Naive thymus-derived CD4-positive, alpha-beta T cell (primary cell): ENCODE results near the gene LIF. TPM values are rescaled to one million over a fixed set of nuclear protein-coding genes. Genes with fewer than 3 reads are reported as not detected.
"Not testable (repeated sequence)": the region's sequence is repeated elsewhere in the genome, so short reads cannot be mapped to it uniquely, and the experiment has no call there.

ENCODE experiments used
- ATAC-seq: fragments of 150-1000 bp; cut with Tn5 transposase; 2 replicates; pipeline ENCODE4 v1.10.0; 2021; ENCODE audit warnings: mild to moderate bottlenecking, moderate library complexity
- CTCF ChIA-PET: fragments of 350-600 bp; sonication (Branson Sonifier 250); formaldehyde crosslinking; loops from one replicate; lab custom pipeline; 2021; ENCODE audit warnings: antibody characterized with exemption; lab: Charles Lee
- POLR2A ChIA-PET: fragments of 350-600 bp; sonication (Branson Sonifier 250); formaldehyde crosslinking; loops from one replicate; lab custom pipeline; 2021; ENCODE audit warnings: antibody characterized with exemption, inconsistent platforms; lab: Charles Lee
- DNase-seq, 9 donors: peaks; one replicate each; pipeline versions ENCODE4 v3.0.0 to v3.0.0-alpha.2; 2020 to 2022; ENCODE audit warnings: mixed read lengths in 1 of 9
- H3K27ac ChIP-seq: one replicate; pipeline ENCODE4 v1.7.0; 2013; ENCODE audit warnings: mild to moderate bottlenecking, low read depth, low read length, moderate library complexity
- H3K27me3 ChIP-seq, 2 donors: one replicate each; pipeline ENCODE4 v1.7.0; 2013; ENCODE audit warnings: low read length in 2 of 2, mild to moderate bottlenecking in 2 of 2, moderate library complexity in 2 of 2; ENCODE audit not compliant: control insufficient read depth in 2 of 2, insufficient read depth in 2 of 2
- H3K36me3 ChIP-seq, 3 experiments: 1 replicate in 2 of 3; 2 replicates in 1 of 3; pipeline ENCODE4 v1.7.0; 2013; ENCODE audit warnings: low read length in 3 of 3, mild to moderate bottlenecking in 3 of 3, moderate library complexity in 1 of 3; ENCODE audit not compliant: insufficient read depth in 3 of 3, control insufficient read depth in 2 of 3
- H3K4me1 ChIP-seq, 2 donors: one replicate each; pipeline ENCODE4 v1.7.0; 2013; ENCODE audit warnings: low read length in 2 of 2, mild to moderate bottlenecking in 2 of 2, moderate library complexity in 1 of 2; ENCODE audit not compliant: control insufficient read depth in 2 of 2, insufficient read depth in 2 of 2
- H3K4me3 ChIP-seq: 2 replicates; pipeline ENCODE4 v1.7.0; 2013; ENCODE audit warnings: mild to moderate bottlenecking, low read length
- H3K9me3 ChIP-seq, 3 experiments: 1 replicate in 2 of 3; 2 replicates in 1 of 3; pipeline ENCODE4 v1.7.0; 2013; ENCODE audit warnings: low read length in 3 of 3; ENCODE audit not compliant: control insufficient read depth in 2 of 3
- H3K27ac Mint-ChIP-seq, 9 donors: one replicate each; pipeline ENCODE4 v1.8.0; 2020 to 2022; ENCODE audit warnings: mixed read lengths in 9 of 9, mild to moderate bottlenecking in 8 of 9, moderate library complexity in 5 of 9, inconsistent platforms in 2 of 9
- H3K27me3 Mint-ChIP-seq, 5 donors: one replicate each; pipeline ENCODE4 v1.8.0; 2021 to 2022; ENCODE audit warnings: mixed read lengths in 5 of 5, mild to moderate bottlenecking in 1 of 5
- H3K36me3 Mint-ChIP-seq, 5 donors: one replicate each; pipeline ENCODE4 v1.8.0; 2020 to 2022; ENCODE audit warnings: mixed read lengths in 5 of 5, mild to moderate bottlenecking in 3 of 5, inconsistent platforms in 1 of 5
- H3K4me1 Mint-ChIP-seq, 7 donors: one replicate each; pipeline ENCODE4 v1.8.0; 2020 to 2022; ENCODE audit warnings: mixed read lengths in 7 of 7, mild to moderate bottlenecking in 3 of 7, inconsistent platforms in 1 of 7
- H3K4me3 Mint-ChIP-seq, 10 donors: one replicate each; pipeline ENCODE4 v1.8.0; 2020 to 2022; ENCODE audit warnings: mild to moderate bottlenecking in 10 of 10, mixed read lengths in 10 of 10, moderate library complexity in 6 of 10, inconsistent platforms in 2 of 10
- H3K9me3 Mint-ChIP-seq, 11 donors: one replicate each; pipeline ENCODE4 v1.8.0; 2020 to 2022; ENCODE audit warnings: mixed read lengths in 11 of 11, mild to moderate bottlenecking in 4 of 11, inconsistent platforms in 1 of 11, moderate library complexity in 1 of 11
- intact Hi-C, 2 donors: fragments of 100-400 bp; cut with micrococcal nuclease; formaldehyde crosslinking; loops; one replicate each; pipeline ENCODE4 v1.15.1; 2023
- polyA plus RNA-seq, 2 donors: library from polyadenylated mRNA; unstranded; fragments of 300-500 nt; fragmentation: Illumina TruSeq; gene quantifications; one replicate each; pipeline ENCODE4 v1.2.3, GENCODE V29; 2021
- total RNA-seq, 6 experiments: library from RNA in 5 of 6; stranded (reverse) in 5 of 6; gene quantifications; 1 replicate in 5 of 6; 2 replicates in 1 of 6; pipeline ENCODE4 v1.2.3 and lab custom pipeline; 2021 to 2026

Gene LIF
- total and polyA plus RNA-seq, 7 experiments from 2014 or later, result 0.64 to 260 (median 0.98) TPM; not detected in 4

- peaks cover 36 to 85% (median 56%) of the 10 kb centered on the region in 7 donors for H3K4me1 Mint-ChIP-seq
- no peak for ATAC-seq
- H3K36me3 Mint-ChIP-seq, result peaks cover 0 to 2% (median 0%) of the 10 kb centered on the region in 5 donors
- Histone ChIP-seq H3K4me1 (peaks cover 19 to 33% of the 10 kb centered on the region in 2 donors), H3K9me3 (no peaks in the 10 kb centered on the region), H3K36me3 (no peaks in the 10 kb centered on the region), H3K4me3 (no peak overlapping the region), H3K27ac (no peak overlapping the region), H3K27me3 (no peaks in the 10 kb centered on the region)
- intact Hi-C loops, result no loop called here
- CTCF ChIA-PET, result no interaction called here
- H3K27me3 Mint-ChIP-seq, result no peaks in the 10 kb centered on the region
- peak overlapping the region in 7 of 9 donors; percentile 21 to 97 (median 87) for H3K27ac Mint-ChIP-seq
- H3K9me3 Mint-ChIP-seq, result peaks cover 0 to 4% (median 0%) of the 10 kb centered on the region in 11 donors
- POLR2A ChIA-PET, result interaction anchor here (0.8 kb wide), 1 partner anchor 26 kb away, joined by 3 read pairs; no protein-coding TSS in a partner anchor
- peak overlapping the region in 5 of 10 donors; percentile 17 to 78 (median 39) for H3K4me3 Mint-ChIP-seq
- no peak for DNase-seq
Measured at GRCh38 chr22:30219049-30219654, 27.4 kb downstream of the LIF start.

DNA sequence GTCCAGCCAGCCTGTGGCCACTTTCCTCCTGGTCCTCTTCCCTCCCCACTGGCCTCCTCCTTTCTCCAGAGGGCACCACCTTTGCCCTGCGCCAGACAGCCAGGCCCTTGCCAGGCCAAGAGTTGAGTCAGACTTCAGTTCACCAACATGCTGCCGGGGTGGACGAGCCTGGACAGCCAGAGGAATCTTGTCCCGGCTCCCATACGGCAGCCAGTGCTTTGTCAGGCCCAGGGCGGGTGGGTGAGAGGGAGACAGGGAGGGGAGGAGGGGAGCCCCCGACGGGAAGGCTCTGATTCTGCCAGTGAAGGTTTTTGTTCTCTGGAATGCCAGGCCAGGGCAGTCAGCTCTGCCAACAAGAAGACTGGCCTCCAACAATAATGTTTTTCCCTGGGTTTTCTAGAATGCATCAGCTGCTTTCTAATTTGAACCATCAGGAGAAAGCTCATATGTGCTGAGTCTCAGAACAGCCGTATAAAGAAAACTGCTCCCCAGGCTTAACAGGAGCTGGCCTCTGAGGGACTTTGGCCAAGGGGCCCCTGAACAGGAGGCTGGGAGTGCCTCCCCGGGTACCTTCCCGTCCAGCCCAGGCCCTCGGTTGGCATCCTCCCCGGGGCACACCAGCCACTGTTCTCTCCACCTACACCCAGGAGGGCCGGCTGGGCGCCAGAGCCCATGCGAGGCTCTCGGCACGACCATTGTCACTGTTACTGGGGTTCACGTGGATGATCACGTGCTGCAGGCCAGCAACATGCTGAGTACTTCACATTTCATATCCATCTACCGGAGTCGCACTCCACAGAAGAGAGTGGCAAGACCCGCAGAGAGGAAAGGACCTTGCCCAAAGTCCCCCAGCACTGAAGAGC, 28.6 kb downstream of the LIF start:
- Histone ChIP-seq H3K27me3 (no peaks in the 10 kb centered on the region), H3K9me3 (no peaks in the 10 kb centered on the region), H3K27ac (no peak overlapping the region), H3K36me3 (no peaks in the 10 kb centered on the region), H3K4me3 (no peak overlapping the region), H3K4me1 (peaks cover 19 to 33% of the 10 kb centered on the region in 2 donors)
- peaks cover 0 to 4% (median 0%) of the 10 kb centered on the region in 11 donors for H3K9me3 Mint-ChIP-seq
- peaks cover 0 to 2% (median 0%) of the 10 kb centered on the region in 5 donors for H3K36me3 Mint-ChIP-seq
- H3K27me3 Mint-ChIP-seq, result no peaks in the 10 kb centered on the region
- ATAC-seq (no peak), DNase-seq (no peak)
- intact Hi-C loops, result no loop called here
- POLR2A ChIA-PET, result interaction anchor here (0.8 kb wide), 1 partner anchor 27 kb away, joined by 3 read pairs; no protein-coding TSS in a partner anchor
- CTCF ChIA-PET, result interaction anchor here (0.6 kb wide), 1 partner anchor 10 kb away, joined by 3 read pairs; no protein-coding TSS in a partner anchor
- H3K4me3 Mint-ChIP-seq, result no peak overlapping the region
- H3K27ac Mint-ChIP-seq, result peak overlapping the region in 5 of 9 donors; percentile 22 to 67 (median 38)
- peaks cover 36 to 82% (median 53%) of the 10 kb centered on the region in 7 donors for H3K4me1 Mint-ChIP-seq

GRCh38 chr22:30216710-30217109, 29.8 kb downstream of the LIF start:
- CTCF ChIA-PET, result no interaction called here
- Histone ChIP-seq H3K27me3 (no peaks in the 10 kb centered on the region), H3K9me3 (no peaks in the 10 kb centered on the region), H3K27ac (no peak overlapping the region), H3K36me3 (no peaks in the 10 kb centered on the region), H3K4me3 (no peak overlapping the region), H3K4me1 (peaks cover 19 to 26% of the 10 kb centered on the region in 2 donors)
- Mint-ChIP-seq H3K36me3 (peaks cover 0 to 2% (median 0%) of the 10 kb centered on the region in 5 donors), H3K9me3 (peaks cover 0 to 4% (median 0%) of the 10 kb centered on the region in 11 donors), H3K4me1 (peaks cover 35 to 77% (median 47%) of the 10 kb centered on the region in 7 donors), H3K27me3 (no peaks in the 10 kb centered on the region), H3K27ac (peak overlapping the region in 1 of 9 donors; percentile 66), H3K4me3 (no peak overlapping the region)
- no peak for DNase-seq
- no peak for ATAC-seq
- POLR2A ChIA-PET, result no interaction called here
- intact Hi-C loops, result no loop called here

DNA sequence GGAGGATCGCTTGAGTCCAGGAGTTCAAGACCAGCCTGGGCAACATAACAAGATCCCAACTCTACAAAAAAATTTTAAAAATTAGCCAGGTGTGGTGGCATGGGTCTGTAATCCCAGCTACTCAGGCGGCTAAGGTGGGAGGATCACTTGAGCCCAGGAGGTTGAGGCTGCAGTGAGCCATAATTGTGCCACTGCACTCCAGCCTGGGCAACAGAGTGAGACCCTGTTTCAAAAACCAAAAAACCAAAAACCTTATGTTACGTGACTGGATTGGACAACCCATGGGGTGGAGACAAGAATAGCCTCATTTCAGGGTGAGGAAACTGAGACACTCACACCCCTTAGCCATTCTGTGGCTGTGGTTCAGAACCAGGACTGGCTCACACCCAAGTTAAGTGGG, 30.3 kb downstream of the LIF start:
- POLR2A ChIA-PET, H3K36me3 Mint-ChIP-seq, H3K27me3 Mint-ChIP-seq, H3K9me3 ChIP-seq, H3K4me3 Mint-ChIP-seq, ATAC-seq, H3K27me3 ChIP-seq, intact Hi-C loops, DNase-seq, CTCF ChIA-PET, H3K27ac ChIP-seq, H3K9me3 Mint-ChIP-seq, H3K36me3 ChIP-seq, H3K4me3 ChIP-seq: not testable (repeated sequence)
- peak overlapping the region in 2 of 9 donors; percentile 57 to 66 for H3K27ac Mint-ChIP-seq
- peaks cover 32 to 77% (median 43%) of the 10 kb centered on the region in 7 donors for H3K4me1 Mint-ChIP-seq
- peaks cover 17 to 22% of the 10 kb centered on the region in 2 donors for H3K4me1 ChIP-seq

GRCh38 chr22:30214703-30215407, 31.7 kb downstream of the LIF start:
- intact Hi-C loops, result no loop called here
- Histone ChIP-seq H3K4me3 (no peak overlapping the region), H3K27ac (no peak overlapping the region), H3K9me3 (no peaks in the 10 kb centered on the region), H3K36me3 (no peaks in the 10 kb centered on the region), H3K27me3 (no peaks in the 10 kb centered on the region), H3K4me1 (peaks cover 3 to 9% of the 10 kb centered on the region in 2 donors)
- H3K27ac Mint-ChIP-seq, result peak overlapping the region in 2 of 9 donors; percentile 25 to 82
- H3K36me3 Mint-ChIP-seq, result peaks cover 0 to 2% (median 0%) of the 10 kb centered on the region in 5 donors
- DNase-seq (no peak), ATAC-seq (no peak)
- H3K4me1 Mint-ChIP-seq, result peaks cover 17 to 63% (median 29%) of the 10 kb centered on the region in 7 donors
- peaks cover 0 to 3% (median 0%) of the 10 kb centered on the region in 11 donors for H3K9me3 Mint-ChIP-seq
- no peaks in the 10 kb centered on the region for H3K27me3 Mint-ChIP-seq
- peak overlapping the region in 1 of 10 donors; percentile 13 for H3K4me3 Mint-ChIP-seq
- POLR2A ChIA-PET, result interaction anchor here (1.2 kb wide), 1 partner anchor 15 kb away, joined by 3 read pairs; no protein-coding TSS in a partner anchor
- CTCF ChIA-PET, result no interaction called here

- Histone ChIP-seq H3K4me1 (no peaks in the 10 kb centered on the region), H3K36me3 (no peaks in the 10 kb centered on the region), H3K9me3 (no peaks in the 10 kb centered on the region), H3K27me3 (no peaks in the 10 kb centered on the region), H3K4me3 (no peak overlapping the region), H3K27ac (no peak overlapping the region)
- peak; percentile 69 for ATAC-seq
- H3K36me3 Mint-ChIP-seq, result no peaks in the 10 kb centered on the region
- peaks cover 12 to 61% (median 23%) of the 10 kb centered on the region in 7 donors for H3K4me1 Mint-ChIP-seq
- peak overlapping the region in 1 of 9 donors; percentile 82 for H3K27ac Mint-ChIP-seq
- H3K4me3 Mint-ChIP-seq, result peak overlapping the region in 1 of 10 donors; percentile 8
- intact Hi-C loops, result no loop called here
- peaks cover 0 to 1% (median 0%) of the 10 kb centered on the region in 11 donors for H3K9me3 Mint-ChIP-seq
- ChIA-PET CTCF (interaction anchor here (1.0 kb wide), 1 partner anchor 11 kb away, joined by 5 read pairs; no protein-coding TSS in a partner anchor), POLR2A (no interaction called here)
- DNase-seq, result no peak
- H3K27me3 Mint-ChIP-seq, result no peaks in the 10 kb centered on the region
Measured at GRCh38 chr22:30212996-30213441, 33.5 kb downstream of the LIF start.
